ENCODE data around the gene PPARA.

Gene PPARA

DNA sequence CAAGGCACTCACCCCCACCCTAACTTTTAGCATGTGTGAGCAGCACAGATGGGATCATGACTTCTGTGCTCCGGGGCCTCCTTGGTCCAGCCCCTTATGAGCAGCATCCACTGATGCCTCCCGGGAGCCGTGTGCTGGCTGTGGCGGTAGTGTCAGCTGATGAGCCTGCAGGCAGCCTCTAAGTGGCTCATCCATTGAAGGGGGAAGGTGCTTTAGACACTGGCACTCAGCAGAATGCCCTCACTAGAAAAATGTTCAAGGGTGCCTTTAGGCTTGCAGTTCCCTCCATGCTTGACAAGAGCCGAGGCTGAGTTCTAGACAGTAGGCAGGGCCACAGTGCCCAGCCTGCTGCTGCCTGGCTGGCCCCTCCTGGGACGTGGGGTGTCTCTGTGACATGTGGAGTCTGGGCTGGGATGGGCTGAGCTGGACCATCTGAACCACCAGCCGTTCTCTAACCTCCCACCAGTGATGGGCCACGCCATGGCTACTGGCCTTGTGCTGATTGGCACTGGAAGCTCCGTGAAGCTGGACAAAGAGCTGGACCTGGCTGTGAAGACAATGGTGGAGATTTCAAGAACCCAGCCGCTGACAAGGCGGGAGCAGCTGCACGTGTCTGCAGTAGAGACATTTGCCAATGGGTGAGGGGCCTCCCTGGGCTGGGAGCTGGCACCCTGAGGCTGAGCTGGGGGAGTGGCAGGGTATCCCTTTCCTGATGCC is 123.3 kb downstream of the PPARA start:
- no peak overlapping the region for H3K4me3 ChIP-seq (replicated peaks; ENCODE audit: insufficient read depth, low read length)
- no peak overlapping the region for H3K27ac ChIP-seq (replicated peaks)
- TF ChIP-seq, protein P1, sequence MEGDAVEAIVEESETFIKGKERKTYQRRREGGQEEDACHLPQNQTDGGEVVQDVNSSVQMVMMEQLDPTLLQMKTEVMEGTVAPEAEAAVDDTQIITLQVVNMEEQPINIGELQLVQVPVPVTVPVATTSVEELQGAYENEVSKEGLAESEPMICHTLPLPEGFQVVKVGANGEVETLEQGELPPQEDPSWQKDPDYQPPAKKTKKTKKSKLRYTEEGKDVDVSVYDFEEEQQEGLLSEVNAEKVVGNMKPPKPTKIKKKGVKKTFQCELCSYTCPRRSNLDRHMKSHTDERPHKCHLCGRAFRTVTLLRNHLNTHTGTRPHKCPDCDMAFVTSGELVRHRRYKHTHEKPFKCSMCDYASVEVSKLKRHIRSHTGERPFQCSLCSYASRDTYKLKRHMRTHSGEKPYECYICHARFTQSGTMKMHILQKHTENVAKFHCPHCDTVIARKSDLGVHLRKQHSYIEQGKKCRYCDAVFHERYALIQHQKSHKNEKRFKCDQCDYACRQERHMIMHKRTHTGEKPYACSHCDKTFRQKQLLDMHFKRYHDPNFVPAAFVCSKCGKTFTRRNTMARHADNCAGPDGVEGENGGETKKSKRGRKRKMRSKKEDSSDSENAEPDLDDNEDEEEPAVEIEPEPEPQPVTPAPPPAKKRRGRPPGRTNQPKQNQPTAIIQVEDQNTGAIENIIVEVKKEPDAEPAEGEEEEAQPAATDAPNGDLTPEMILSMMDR (IDR thresholded peaks at IDR 0.05; ENCODE audit: insufficient read depth, low read length): no peak
- no peak for TF ChIP-seq GABPA (IDR thresholded peaks at IDR 0.05; ENCODE audit: low read depth)
- no peak for TF ChIP-seq SPI1 (IDR thresholded peaks at IDR 0.05; ENCODE audit: borderline replicate concordance, low read depth)
- TF ChIP-seq, protein P2, sequence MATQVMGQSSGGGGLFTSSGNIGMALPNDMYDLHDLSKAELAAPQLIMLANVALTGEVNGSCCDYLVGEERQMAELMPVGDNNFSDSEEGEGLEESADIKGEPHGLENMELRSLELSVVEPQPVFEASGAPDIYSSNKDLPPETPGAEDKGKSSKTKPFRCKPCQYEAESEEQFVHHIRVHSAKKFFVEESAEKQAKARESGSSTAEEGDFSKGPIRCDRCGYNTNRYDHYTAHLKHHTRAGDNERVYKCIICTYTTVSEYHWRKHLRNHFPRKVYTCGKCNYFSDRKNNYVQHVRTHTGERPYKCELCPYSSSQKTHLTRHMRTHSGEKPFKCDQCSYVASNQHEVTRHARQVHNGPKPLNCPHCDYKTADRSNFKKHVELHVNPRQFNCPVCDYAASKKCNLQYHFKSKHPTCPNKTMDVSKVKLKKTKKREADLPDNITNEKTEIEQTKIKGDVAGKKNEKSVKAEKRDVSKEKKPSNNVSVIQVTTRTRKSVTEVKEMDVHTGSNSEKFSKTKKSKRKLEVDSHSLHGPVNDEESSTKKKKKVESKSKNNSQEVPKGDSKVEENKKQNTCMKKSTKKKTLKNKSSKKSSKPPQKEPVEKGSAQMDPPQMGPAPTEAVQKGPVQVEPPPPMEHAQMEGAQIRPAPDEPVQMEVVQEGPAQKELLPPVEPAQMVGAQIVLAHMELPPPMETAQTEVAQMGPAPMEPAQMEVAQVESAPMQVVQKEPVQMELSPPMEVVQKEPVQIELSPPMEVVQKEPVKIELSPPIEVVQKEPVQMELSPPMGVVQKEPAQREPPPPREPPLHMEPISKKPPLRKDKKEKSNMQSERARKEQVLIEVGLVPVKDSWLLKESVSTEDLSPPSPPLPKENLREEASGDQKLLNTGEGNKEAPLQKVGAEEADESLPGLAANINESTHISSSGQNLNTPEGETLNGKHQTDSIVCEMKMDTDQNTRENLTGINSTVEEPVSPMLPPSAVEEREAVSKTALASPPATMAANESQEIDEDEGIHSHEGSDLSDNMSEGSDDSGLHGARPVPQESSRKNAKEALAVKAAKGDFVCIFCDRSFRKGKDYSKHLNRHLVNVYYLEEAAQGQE (IDR thresholded peaks at IDR 0.05; ENCODE audit: insufficient replicate concordance, low read depth): no peak
- TF ChIP-seq POLR2AphosphoS5 (IDR thresholded peaks at IDR 0.05; ENCODE audit: low read depth): no peak
- DNase-seq (ENCODE audit: low read depth in 1 of 2, low spot score in 1 of 2): no peak
- H3K27me3 ChIP-seq (ENCODE audit: insufficient read depth, poor library complexity, severe bottlenecking): no peaks in the 10 kb centered on the region

DNA sequence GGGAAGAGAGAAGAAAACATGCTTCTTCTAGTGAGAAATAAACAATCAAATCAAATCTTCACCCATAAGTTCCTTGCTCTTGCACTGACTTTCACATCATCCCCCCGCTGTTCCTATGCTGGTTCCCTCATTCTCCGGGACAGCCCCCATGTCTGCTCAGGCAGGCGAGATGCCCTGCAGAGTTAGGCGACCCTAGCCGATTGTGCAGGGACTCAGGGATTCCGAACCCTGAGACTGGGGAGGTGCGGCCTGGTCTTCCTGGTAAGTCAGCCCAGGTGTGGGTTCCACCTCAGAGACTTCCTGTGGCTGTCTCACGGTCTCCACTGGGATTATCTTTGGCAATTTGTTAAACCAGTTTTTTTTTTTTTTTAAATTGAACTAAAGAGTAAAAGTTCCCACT is 124.1 kb downstream of the PPARA start:
- no peak overlapping the region for H3K27ac ChIP-seq (replicated peaks)
- no peak for TF ChIP-seq SPI1 (IDR thresholded peaks at IDR 0.05; ENCODE audit: borderline replicate concordance, low read depth)
- TF ChIP-seq, protein P1 (IDR thresholded peaks at IDR 0.05; ENCODE audit: insufficient read depth, low read length): no peak
- TF ChIP-seq, protein P2 (IDR thresholded peaks at IDR 0.05; ENCODE audit: insufficient replicate concordance, low read depth): no peak
- TF ChIP-seq GABPA (IDR thresholded peaks at IDR 0.05; ENCODE audit: low read depth): no peak
- DNase-seq (ENCODE audit: low read depth in 1 of 2, low spot score in 1 of 2): no peak
- no peak overlapping the region for H3K4me3 ChIP-seq (replicated peaks; ENCODE audit: insufficient read depth, low read length)
- H3K27me3 ChIP-seq (ENCODE audit: insufficient read depth, poor library complexity, severe bottlenecking): no peaks in the 10 kb centered on the region

DNA sequence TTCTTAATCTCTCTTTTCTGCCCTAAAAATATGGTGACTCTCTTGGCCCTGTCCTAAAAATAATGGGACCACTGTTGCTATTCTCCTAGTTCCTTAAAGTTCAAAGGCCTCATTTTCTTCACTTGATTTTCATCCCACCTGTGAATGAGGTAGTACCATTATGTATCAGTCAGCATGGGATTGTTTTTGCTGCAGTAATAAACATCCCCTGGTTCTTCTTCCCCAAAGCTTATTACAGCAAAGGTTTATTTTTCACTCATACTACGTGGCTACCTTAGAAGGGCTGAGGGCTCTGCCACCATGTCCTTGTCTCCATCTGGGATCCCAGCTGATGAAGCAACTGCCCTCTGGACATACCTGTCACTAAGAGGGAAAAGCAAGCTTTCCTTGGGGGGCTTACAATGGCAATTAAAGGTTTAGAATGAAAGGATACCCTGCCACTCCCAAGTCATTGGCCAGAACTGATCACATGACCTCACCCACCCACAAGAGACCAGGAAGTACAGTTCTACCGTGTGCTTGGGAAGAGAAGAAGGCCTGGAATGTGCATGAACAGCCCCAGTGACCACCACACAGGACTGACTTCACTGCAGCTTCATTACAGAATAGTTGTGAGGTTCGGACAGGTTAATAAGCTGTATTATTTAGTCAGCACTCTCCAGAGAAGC is 125.3 kb downstream of the PPARA start:
- no peak for DNase-seq (ENCODE audit: low read depth in 1 of 2, low spot score in 1 of 2)
- TF ChIP-seq POLR2AphosphoS5 (IDR thresholded peaks at IDR 0.05; ENCODE audit: low read depth) (no peak), GABPA (IDR thresholded peaks at IDR 0.05; ENCODE audit: low read depth) (no peak)
- TF ChIP-seq, protein P1 (IDR thresholded peaks at IDR 0.05; ENCODE audit: insufficient read depth, low read length): no peak
- TF ChIP-seq, protein P2 (IDR thresholded peaks at IDR 0.05; ENCODE audit: insufficient replicate concordance, low read depth): no peak
- H3K27ac ChIP-seq (replicated peaks): no peak overlapping the region
- H3K27me3 ChIP-seq (ENCODE audit: insufficient read depth, poor library complexity, severe bottlenecking): no peaks in the 10 kb centered on the region
- H3K4me3 ChIP-seq (replicated peaks; ENCODE audit: insufficient read depth, low read length): no peak overlapping the region
